A549 treated with RU486 at 1 μM for 4 hours (cell line): Measurements from ENCODE around the gene ACOT13. TPM values are rescaled to one million over a fixed set of nuclear protein-coding genes. Genes with fewer than 3 reads are reported as not detected.

Experiments
- total RNA-seq: library from RNA; stranded (reverse); fragments of 200-300 nt; extraction: Qiagen RNA extraction; gene quantifications from 5 replicates; pipeline ENCODE4 v1.2.3, GENCODE V29; 2022; ENCODE audit warnings: low read depth

The ACOT13 gene
- 18.6 to 34.0 TPM (median 25.7 TPM) in 5 replicates for total RNA-seq

DNA sequence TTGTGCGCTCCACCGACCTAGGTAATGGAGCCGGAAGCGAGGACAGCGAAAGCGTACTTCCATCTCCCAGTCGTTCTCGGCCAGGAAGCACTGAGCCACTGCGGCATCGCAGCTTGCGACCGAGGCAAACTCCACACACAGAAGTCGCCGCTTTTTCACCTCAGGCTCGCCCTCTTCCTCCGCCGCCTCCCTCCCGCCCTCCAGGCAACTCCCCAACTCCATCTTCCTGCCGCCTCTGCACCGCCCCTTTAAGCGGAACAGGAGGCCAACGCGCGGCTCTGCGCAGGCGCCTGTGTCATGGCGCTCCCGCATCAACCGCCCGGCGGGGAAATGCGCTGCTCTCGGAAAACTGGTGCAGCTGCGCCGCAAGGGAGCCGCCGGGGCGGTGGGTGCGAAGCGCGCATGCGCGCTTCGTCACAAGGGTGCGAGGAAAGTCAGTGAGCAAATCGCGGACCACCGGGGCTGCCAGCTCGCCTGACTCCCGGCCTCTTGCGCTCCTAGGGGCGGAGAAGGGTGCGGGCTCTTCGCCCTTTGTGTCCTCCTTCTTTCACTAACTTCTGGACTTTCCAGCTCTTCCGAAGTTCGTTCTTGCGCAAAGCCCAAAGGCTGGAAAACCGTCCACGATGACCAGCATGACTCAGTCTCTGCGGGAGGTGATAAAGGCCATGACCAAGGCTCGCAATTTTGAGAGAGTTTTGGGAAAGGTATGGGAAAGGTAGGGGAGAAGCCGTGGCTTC lies at the start of gene ACOT13, which contains the start of gene TDP2:
TSS of gene ACOT13 (plus strand) at position 437 of the 737 bp plus-strand sequence. CDS start at position 624, 187 bp downstream.
TSS of gene TDP2 (minus strand) at position 259 of the 737 bp plus-strand sequence. CDS start at position 222, 37 bp downstream.

DNA sequence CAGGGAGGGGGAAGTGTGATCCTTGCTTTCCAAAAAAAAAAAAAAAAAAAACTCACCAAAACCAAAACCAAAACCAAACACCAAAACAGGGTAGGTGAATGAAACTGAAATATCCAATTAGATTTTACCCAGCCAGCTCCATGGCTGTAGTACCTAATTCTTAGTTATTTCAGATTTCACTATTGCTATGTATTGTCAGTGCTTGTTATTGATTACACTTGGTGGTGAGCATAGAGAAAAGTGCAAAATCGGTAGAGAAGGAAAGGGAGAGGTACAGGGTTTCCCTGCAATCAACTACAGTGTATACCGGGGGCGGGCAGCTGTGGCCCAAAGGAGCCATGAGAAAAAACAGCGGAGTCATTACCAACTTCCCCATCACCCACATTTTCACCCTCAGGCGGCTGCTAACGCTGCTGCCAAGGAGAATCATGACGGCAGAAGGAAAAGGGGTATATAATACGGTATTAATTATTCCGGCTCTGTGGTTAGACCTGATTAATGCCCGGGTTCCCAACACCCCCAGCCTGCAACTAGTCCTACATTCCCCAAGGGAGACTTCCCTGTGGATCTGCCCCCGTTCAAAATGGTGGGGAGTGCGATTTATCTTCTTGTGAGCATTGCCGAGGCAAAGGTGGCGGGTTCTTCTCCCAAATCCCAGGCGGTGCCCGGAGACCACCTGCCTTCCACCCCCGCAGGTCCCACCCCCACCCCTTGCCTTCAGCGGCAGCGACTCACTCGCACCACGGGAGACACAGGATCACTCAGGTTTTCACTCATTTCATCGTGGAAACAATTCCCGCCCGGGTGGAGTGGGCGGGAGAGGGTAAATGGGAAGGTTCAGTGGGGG lies 52.5 kb downstream of the ACOT13 start, which contains the start of gene C6orf62:
TSS of gene C6orf62 (minus strand) at position 30 of the 847 bp plus-strand sequence. CDS start 486 bp downstream, outside the sequence.

Other genes with a start within 250 kb of the ACOT13 start
- gene GPLD1, start 177.5 kb upstream of the ACOT13 start, total RNA-seq = 1.1 to 1.3 TPM (median 1.1 TPM) in 5 replicates
- gene ALDH5A1, start 172.1 kb upstream of the ACOT13 start, total RNA-seq = 6.1 to 8.3 TPM (median 7.6 TPM) in 5 replicates
- gene KIAA0319, start 20.9 kb upstream of the ACOT13 start, total RNA-seq = 2.6 to 3.2 TPM (median 2.9 TPM) in 5 replicates
- 33.7 to 49.6 TPM (median 45.5 TPM) in 5 replicates for gene TDP2, start 178 bp upstream of the ACOT13 start, total RNA-seq
- gene C6orf62, start 52.1 kb downstream of the ACOT13 start, total RNA-seq = 49.3 to 61.2 TPM (median 52.0 TPM) in 5 replicates
- gene GMNN, start 107.9 kb downstream of the ACOT13 start, total RNA-seq = 53.5 to 64.3 TPM (median 56.0 TPM) in 5 replicates
- not detected in 5 replicates for gene ARMH2, start 131.8 kb downstream of the ACOT13 start, total RNA-seq